Caco-2 (cell line): ENCODE data around the gene BCDIN3D. TPM values are rescaled to one million over a fixed set of nuclear protein-coding genes. Genes with fewer than 3 reads are reported as not detected.

Experiments
- BruUV-seq: library from RNA; stranded (reverse); fragments of 400-500 nt; replicated peaks from 2 replicates; lab custom pipeline; 2021; lab: Mats Ljungman, UMichigan
- CTCF ChIA-PET: fragments of 300-600 bp; sonication (Branson Sonifier 250); formaldehyde crosslinking; loops from one replicate; lab custom pipeline; 2022; ENCODE audit warnings: antibody characterized with exemption; lab: Charles Lee
- POLR2A ChIA-PET: fragments of 300-600 bp; sonication (Branson Sonifier 250); formaldehyde crosslinking; loops from one replicate; lab custom pipeline; 2022; ENCODE audit warnings: antibody characterized with exemption; lab: Charles Lee
- DNase-seq, 2 experiments: peaks; one replicate each; pipeline versions ENCODE4 v3.0.0 to v3.0.0-alpha.2; 2020 to 2022
- H3K27me3 ChIP-seq: replicated peaks from 2 replicates; pipeline ENCODE4 v1.6.0; 2011; ENCODE audit warnings: low read length; ENCODE audit not compliant: control insufficient read depth, insufficient read depth
- H3K36me3 ChIP-seq: 2 replicates; pipeline ENCODE4 v1.5.1; 2011; ENCODE audit warnings: low read length; ENCODE audit not compliant: control insufficient read depth, insufficient read depth
- H3K4me1 ChIP-seq: fragments of 250-450 bp; sonication (Bioruptor Pico); 2 replicates; pipeline ENCODE4 v1.5.1; 2020; ENCODE audit warnings: mild to moderate bottlenecking
- H3K4me3 ChIP-seq: 2 replicates; pipeline ENCODE4 v1.5.1; 2011; ENCODE audit warnings: low read depth, mild to moderate bottlenecking, control low read depth, low read length
- H3K9me3 ChIP-seq: fragments of 250-450 bp; sonication (Bioruptor Pico); 2 replicates; pipeline ENCODE4 v1.5.1; 2020; ENCODE audit warnings: mild to moderate bottlenecking, moderate library complexity
- H3K27ac Mint-ChIP-seq: one replicate; pipeline ENCODE4 v1.8.0; 2022; ENCODE audit warnings: mixed read lengths; ENCODE audit not compliant: unreplicated experiment
- H3K27me3 Mint-ChIP-seq: one replicate; pipeline ENCODE4 v1.8.0; 2022; ENCODE audit warnings: mixed read lengths; ENCODE audit not compliant: insufficient read depth, unreplicated experiment
- H3K36me3 Mint-ChIP-seq: one replicate; pipeline ENCODE4 v1.8.0; 2022; ENCODE audit warnings: mild to moderate bottlenecking, mixed read lengths; ENCODE audit not compliant: insufficient read depth, unreplicated experiment
- H3K4me1 Mint-ChIP-seq: one replicate; pipeline ENCODE4 v1.8.0; 2022; ENCODE audit warnings: low read depth, mixed read lengths; ENCODE audit not compliant: unreplicated experiment
- H3K4me3 Mint-ChIP-seq: one replicate; pipeline ENCODE4 v1.8.0; 2022; ENCODE audit warnings: mild to moderate bottlenecking, moderate library complexity, mixed read lengths; ENCODE audit not compliant: unreplicated experiment
- H3K9me3 Mint-ChIP-seq: one replicate; pipeline ENCODE4 v1.8.0; 2022; ENCODE audit warnings: mixed read lengths; ENCODE audit not compliant: unreplicated experiment
- intact Hi-C: fragments of 100-400 bp; cut with micrococcal nuclease; formaldehyde crosslinking; loops from one replicate; pipeline ENCODE4 v1.10.0; 2022; ENCODE audit not compliant: unreplicated experiment
- total RNA-seq: library from RNA; stranded (reverse); gene quantifications from 2 replicates; pipeline ENCODE4 v1.2.3, GENCODE V29; 2022
- TF ChIP-seq, protein P1 (sequence below), 2 experiments: fragments of 200-600 bp in 1 of 2; IDR thresholded peaks; 1 replicate in 1 of 2; 2 replicates in 1 of 2; pipeline versions ENCODE4 v1.5.1 to v1.8.0; 2011 to 2022; ENCODE audit warnings: antibody characterized with exemption in 1 of 2, control low read depth in 1 of 2, inconsistent platforms in 1 of 2, low read depth in 1 of 2, low read length in 1 of 2, mild to moderate bottlenecking in 1 of 2, moderate library complexity in 1 of 2; ENCODE audit not compliant: insufficient read depth in 1 of 2, severe bottlenecking in 1 of 2, unreplicated experiment in 1 of 2

BCDIN3D gene
- total RNA-seq, 1 experiment from 2014 or later, result 6.6 TPM

GRCh38 chr12:49792181-49792970 is 50.5 kb downstream of the BCDIN3D start:
- no TSS peak for BruUV-seq
- intact Hi-C loops, result no loop called here
- Histone ChIP-seq H3K27me3 (no peaks in the 10 kb centered on the region), H3K4me3 (no peak overlapping the region), H3K4me1 (no peaks in the 10 kb centered on the region), H3K9me3 (peaks cover 6% of the 10 kb centered on the region; the same call in 1 of the 2 replicates), H3K36me3 (no peaks in the 10 kb centered on the region; the same call in 1 of the 2 replicates)
- Mint-ChIP-seq H3K36me3 (peaks cover 13% of the 10 kb centered on the region), H3K4me1 (no peaks in the 10 kb centered on the region), H3K4me3 (no peak overlapping the region), H3K27me3 (no peaks in the 10 kb centered on the region), H3K27ac (no peak overlapping the region), H3K9me3 (peaks cover 6% of the 10 kb centered on the region)
- ChIA-PET POLR2A (no interaction called here), CTCF (no interaction called here)
- TF ChIP-seq, protein P1, sequence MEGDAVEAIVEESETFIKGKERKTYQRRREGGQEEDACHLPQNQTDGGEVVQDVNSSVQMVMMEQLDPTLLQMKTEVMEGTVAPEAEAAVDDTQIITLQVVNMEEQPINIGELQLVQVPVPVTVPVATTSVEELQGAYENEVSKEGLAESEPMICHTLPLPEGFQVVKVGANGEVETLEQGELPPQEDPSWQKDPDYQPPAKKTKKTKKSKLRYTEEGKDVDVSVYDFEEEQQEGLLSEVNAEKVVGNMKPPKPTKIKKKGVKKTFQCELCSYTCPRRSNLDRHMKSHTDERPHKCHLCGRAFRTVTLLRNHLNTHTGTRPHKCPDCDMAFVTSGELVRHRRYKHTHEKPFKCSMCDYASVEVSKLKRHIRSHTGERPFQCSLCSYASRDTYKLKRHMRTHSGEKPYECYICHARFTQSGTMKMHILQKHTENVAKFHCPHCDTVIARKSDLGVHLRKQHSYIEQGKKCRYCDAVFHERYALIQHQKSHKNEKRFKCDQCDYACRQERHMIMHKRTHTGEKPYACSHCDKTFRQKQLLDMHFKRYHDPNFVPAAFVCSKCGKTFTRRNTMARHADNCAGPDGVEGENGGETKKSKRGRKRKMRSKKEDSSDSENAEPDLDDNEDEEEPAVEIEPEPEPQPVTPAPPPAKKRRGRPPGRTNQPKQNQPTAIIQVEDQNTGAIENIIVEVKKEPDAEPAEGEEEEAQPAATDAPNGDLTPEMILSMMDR (IDR thresholded peaks at IDR 0.05; ENCODE audit: insufficient read depth in 1 of 2, low read depth in 1 of 2, low read length in 1 of 2, severe bottlenecking in 1 of 2, unreplicated experiment in 1 of 2), result no peak
- DNase-seq, result no peak

- no peaks in the 10 kb centered on the region; the same call in 1 of the 2 replicates for H3K36me3 ChIP-seq
- Mint-ChIP-seq H3K4me1 (no peaks in the 10 kb centered on the region), H3K9me3 (peaks cover 9% of the 10 kb centered on the region), H3K27me3 (no peaks in the 10 kb centered on the region), H3K36me3 (peaks cover 13% of the 10 kb centered on the region), H3K4me3 (no peak overlapping the region), H3K27ac (no peak overlapping the region)
- H3K9me3 ChIP-seq, result peaks cover 8% of the 10 kb centered on the region; the same call in 1 of the 2 replicates
- POLR2A ChIA-PET, result no interaction called here
- H3K4me3 ChIP-seq, result no peak overlapping the region
- TF ChIP-seq, protein P1 (IDR thresholded peaks at IDR 0.05; ENCODE audit: insufficient read depth in 1 of 2, low read depth in 1 of 2, low read length in 1 of 2, severe bottlenecking in 1 of 2, unreplicated experiment in 1 of 2), result no peak
- no peak for DNase-seq
- intact Hi-C loops, result no loop called here
- CTCF ChIA-PET, result no interaction called here
- H3K4me1 ChIP-seq, result no peaks in the 10 kb centered on the region
- no peaks in the 10 kb centered on the region for H3K27me3 ChIP-seq
- no TSS peak for BruUV-seq
Observed at GRCh38 chr12:49791700-49792099, 51.2 kb downstream of the BCDIN3D start.

DNA sequence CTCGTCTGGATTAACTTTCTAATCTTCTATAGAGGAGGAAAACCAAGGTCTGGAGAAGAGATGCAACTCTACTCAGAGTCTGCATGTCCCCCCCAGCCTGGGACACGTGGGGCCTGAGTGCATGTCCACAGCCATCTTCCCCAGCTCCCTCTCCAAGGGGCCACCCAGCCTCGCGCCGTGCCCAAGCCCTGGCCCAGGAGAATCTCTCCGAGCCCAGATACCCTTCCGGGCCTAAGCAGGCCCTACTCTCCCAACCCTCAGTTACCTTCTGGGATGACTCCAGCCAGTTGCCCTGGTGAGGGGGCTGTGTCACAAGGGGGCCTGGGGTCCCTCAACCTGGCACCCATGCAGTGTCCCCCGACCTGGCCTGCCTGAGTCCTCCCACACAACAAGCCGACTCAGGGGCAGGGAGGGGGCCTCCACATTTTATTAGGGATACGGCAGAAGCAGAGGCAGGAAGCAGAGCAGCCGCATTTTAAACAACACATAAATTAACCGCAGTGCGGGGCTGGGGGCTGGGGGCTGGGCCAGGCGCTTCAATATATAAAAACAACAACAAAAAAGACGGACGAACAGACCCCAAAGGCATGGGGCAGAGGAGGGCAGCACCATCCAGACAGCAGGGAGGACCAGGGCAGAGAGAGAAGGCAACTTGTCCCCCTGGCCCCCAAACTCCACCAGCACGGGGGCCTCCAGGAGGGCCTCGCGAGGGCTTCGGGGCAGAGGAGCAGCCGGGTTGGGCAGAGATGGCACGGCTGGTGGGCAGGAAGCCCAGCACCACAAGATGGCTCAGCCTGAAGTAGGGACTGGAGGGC is 52.0 kb downstream of the BCDIN3D start:
- no peak for DNase-seq
- Histone ChIP-seq H3K4me1 (no peaks in the 10 kb centered on the region), H3K9me3 (peaks cover 8% of the 10 kb centered on the region; the same call in 1 of the 2 replicates), H3K36me3 (no peaks in the 10 kb centered on the region; the same call in 1 of the 2 replicates), H3K4me3 (no peak overlapping the region), H3K27me3 (no peaks in the 10 kb centered on the region)
- intact Hi-C loops, result no loop called here
- Mint-ChIP-seq H3K4me1 (no peaks in the 10 kb centered on the region), H3K27me3 (no peaks in the 10 kb centered on the region), H3K9me3 (peaks cover 9% of the 10 kb centered on the region), H3K27ac (no peak overlapping the region), H3K36me3 (peaks cover 13% of the 10 kb centered on the region), H3K4me3 (no peak overlapping the region)
- BruUV-seq, result no TSS peak
- ChIA-PET CTCF (interaction anchor here (1.0 kb wide), 1 partner anchor 13 kb away, joined by 3 read pairs; no protein-coding TSS in a partner anchor), POLR2A (no interaction called here)
- TF ChIP-seq, protein P1 (IDR thresholded peaks at IDR 0.05; ENCODE audit: insufficient read depth in 1 of 2, low read depth in 1 of 2, low read length in 1 of 2, severe bottlenecking in 1 of 2, unreplicated experiment in 1 of 2), result no peak
